ENCODE results near the gene UCMA.

DNA sequence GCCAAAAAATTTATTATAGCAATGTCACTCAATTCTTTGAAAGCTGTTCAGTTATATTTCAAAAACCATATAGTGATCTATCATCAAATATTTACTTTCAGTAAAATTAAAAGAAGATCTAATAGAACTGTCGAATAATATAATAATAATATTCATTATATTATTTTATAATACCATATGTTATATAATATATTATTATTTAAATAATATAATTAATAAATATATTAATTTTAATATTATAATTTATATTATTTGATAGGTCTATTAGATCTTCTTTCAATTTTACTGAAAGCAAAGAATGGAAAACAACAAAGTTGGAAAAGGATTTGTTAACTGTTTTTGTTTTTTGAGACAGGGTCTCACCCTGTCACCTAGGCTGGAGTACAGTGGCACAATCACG lies 22.5 kb upstream of the UCMA start:
- TF ChIP-seq CTCF (IDR thresholded peaks at IDR 0.05) (no peak), POLR2A (IDR thresholded peaks at IDR 0.05) (no peak)
